ENCODE results near the gene TTLL5.

GRCh38 chr14:75980856-75981255 is 319.8 kb downstream of the TTLL5 start:
- TF ChIP-seq CTCF (conservative IDR thresholded peaks at IDR 0.05; ENCODE audit: low read depth, low read length) = no peak
- no peak for TF ChIP-seq EZH2 (IDR thresholded peaks at IDR 0.05; ENCODE audit: low read length, unreplicated experiment)
- TF ChIP-seq EZH2phosphoT487 (IDR thresholded peaks at IDR 0.05; ENCODE audit: borderline replicate concordance, low read length) = no peak

All from PC-3 (cell line).